NT2/D1 (cell line): ENCODE data around the gene LRP6.

Experiments used
- DNase-seq: peaks from one replicate; pipeline ENCODE4 v3.0.0-alpha.2; 2011; ENCODE audit warnings: low read depth, low spot score
- H3K27me3 ChIP-seq: 2 replicates; pipeline ENCODE4 v1.6.0; 2011; ENCODE audit warnings: mild to moderate bottlenecking; ENCODE audit not compliant: insufficient read length, insufficient read depth
- H3K36me3 ChIP-seq: 2 replicates; pipeline ENCODE4 v1.6.1; 2011; ENCODE audit warnings: mild to moderate bottlenecking, low read length, mixed read lengths; ENCODE audit not compliant: insufficient read depth, insufficient read length
- H3K4me1 ChIP-seq: 2 replicates; pipeline ENCODE4 v1.5.1; 2011; ENCODE audit not compliant: insufficient read depth, insufficient read length
- H3K4me3 ChIP-seq: 2 replicates; pipeline ENCODE4 v1.5.1; 2011; ENCODE audit warnings: low read depth; ENCODE audit not compliant: insufficient read length
- H3K9ac ChIP-seq: 2 replicates; pipeline ENCODE4 v1.6.0; 2011; ENCODE audit warnings: low read depth; ENCODE audit not compliant: insufficient read length
- H3K9me3 ChIP-seq: 2 replicates; pipeline ENCODE4 v1.5.1; 2011; ENCODE audit warnings: mild to moderate bottlenecking, low read length; ENCODE audit not compliant: insufficient read depth
- SUZ12 ChIP-seq: IDR thresholded peaks from 2 replicates; pipeline ENCODE4 v1.6.1; 2011; ENCODE audit not compliant: insufficient read length, insufficient read depth; ENCODE audit errors: extremely low read depth
- YY1 ChIP-seq: IDR thresholded peaks from 2 replicates; pipeline ENCODE4 v1.6.1; 2011; ENCODE audit not compliant: insufficient read length, insufficient read depth
- ZNF274 ChIP-seq: IDR thresholded peaks from 2 replicates; pipeline ENCODE4 v1.6.1; 2011; ENCODE audit warnings: mild to moderate bottlenecking, low read depth, low read length

Gene LRP6

GRCh38 chr12:12275874-12276273 lies 9.0 kb upstream of the LRP6 start:
- Histone ChIP-seq H3K9ac (no peak overlapping the region), H3K36me3 (no peaks in the 10 kb centered on the region), H3K4me3 (no peak overlapping the region), H3K27me3 (no peaks in the 10 kb centered on the region), H3K4me1 (no peaks in the 10 kb centered on the region), H3K9me3 (peaks cover 6% of the 10 kb centered on the region)
- DNase-seq = no peak
- TF ChIP-seq SUZ12 (no peak), YY1 (no peak)

GRCh38 chr12:12273291-12273957 lies 6.6 kb upstream of the LRP6 start:
- DNase-seq = no peak
- H3K4me1 ChIP-seq = no peaks in the 10 kb centered on the region
- no peak overlapping the region for H3K4me3 ChIP-seq
- TF ChIP-seq ZNF274 (no peak), SUZ12 (no peak), YY1 (no peak)
- no peaks in the 10 kb centered on the region for H3K27me3 ChIP-seq
- no peak overlapping the region for H3K9ac ChIP-seq
- no peaks in the 10 kb centered on the region for H3K36me3 ChIP-seq
- H3K9me3 ChIP-seq = peaks cover 6% of the 10 kb centered on the region

DNA sequence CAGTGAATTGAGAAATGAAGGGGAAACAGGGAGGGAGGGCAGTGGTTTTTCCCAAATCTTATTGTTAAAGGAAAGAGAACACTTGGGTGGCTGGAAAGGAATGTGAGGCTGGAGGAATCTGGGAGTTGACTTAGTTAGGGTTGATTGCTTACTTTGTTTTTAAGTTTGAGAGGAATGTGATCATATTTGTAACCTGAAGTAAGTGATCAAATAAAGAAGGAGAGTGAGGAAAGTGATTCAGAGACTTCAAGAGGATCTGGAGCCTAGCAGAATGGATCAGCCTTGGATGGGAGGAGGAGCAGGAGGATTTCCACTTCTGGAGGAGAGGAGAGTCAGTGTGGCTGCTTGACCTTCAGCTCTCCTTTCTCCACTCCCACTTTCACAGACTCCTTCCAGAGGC lies 6.0 kb upstream of the LRP6 start:
- Histone ChIP-seq H3K9ac (no peak overlapping the region), H3K4me3 (no peak overlapping the region), H3K4me1 (peaks cover under 1% of the 10 kb centered on the region), H3K27me3 (no peaks in the 10 kb centered on the region), H3K36me3 (no peaks in the 10 kb centered on the region), H3K9me3 (peaks cover 6% of the 10 kb centered on the region)
- TF ChIP-seq ZNF274 (no peak), SUZ12 (no peak), YY1 (no peak)
- peak; percentile 60 for DNase-seq

DNA sequence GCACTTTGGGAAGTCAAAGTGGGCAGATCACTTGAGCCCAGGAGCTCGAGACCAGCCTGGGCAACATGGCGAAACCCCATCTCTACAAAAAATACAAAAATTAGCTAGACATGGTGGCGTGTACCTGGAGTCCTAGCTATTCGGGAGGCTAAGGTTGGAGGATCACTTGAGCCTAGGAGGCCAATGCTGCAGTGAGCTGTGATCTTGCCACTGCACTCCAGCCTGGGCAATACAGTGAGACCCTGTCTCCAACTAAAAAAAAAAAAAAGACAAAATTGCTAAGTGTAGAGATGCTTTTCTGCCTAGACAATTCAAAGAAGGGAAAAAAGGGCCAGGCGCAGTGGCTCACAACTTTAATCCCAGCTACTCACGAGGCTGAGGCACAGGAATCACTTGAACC lies 3.4 kb upstream of the LRP6 start:
- no peak for TF ChIP-seq SUZ12
- TF ChIP-seq ZNF274 = no peak
- TF ChIP-seq YY1 = no peak
- Histone ChIP-seq H3K27me3 (no peaks in the 10 kb centered on the region), H3K4me1 (peaks cover 3% of the 10 kb centered on the region), H3K9ac (no peak overlapping the region), H3K36me3 (peaks cover 3% of the 10 kb centered on the region), H3K9me3 (no peaks in the 10 kb centered on the region), H3K4me3 (no peak overlapping the region)
- DNase-seq = no peak

- Histone ChIP-seq H3K36me3 (peaks cover 7% of the 10 kb centered on the region), H3K9ac (peak overlapping the region; percentile 98), H3K27me3 (no peaks in the 10 kb centered on the region), H3K4me3 (peak overlapping the region; percentile 97), H3K4me1 (peaks cover 3% of the 10 kb centered on the region), H3K9me3 (no peaks in the 10 kb centered on the region)
- TF ChIP-seq ZNF274 (no peak), SUZ12 (no peak), YY1 (no peak)
- DNase-seq = peak; percentile 49
Observed at GRCh38 chr12:12267742-12268200, 927 bp upstream of the LRP6 start.

DNA sequence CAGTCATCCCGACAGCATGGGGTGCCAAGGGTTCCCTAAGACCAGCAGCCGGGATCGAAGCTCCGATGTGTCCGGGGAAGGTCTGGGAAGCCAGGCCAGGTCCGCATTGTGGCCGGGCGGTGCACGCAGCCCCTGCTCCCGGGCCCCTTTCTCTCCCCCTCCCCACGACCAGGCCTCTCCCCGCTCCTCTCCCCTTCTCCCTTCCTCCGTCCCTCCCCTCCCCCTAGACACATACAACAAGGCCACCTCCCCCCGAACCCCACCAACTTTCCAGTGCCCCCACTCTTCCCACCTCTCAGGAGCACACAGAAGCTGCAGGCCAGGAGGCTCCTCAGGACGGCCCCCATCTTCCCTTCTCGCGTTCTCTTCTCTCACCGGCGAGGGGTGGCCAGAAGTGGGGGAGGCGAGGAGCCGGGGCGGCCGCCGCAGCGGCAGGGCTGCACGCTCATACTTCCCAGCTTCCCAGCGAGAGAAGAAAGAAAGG lies 413 bp downstream of the LRP6 start:
- peak overlapping the region; percentile 97 for H3K4me3 ChIP-seq
- H3K4me1 ChIP-seq = peaks cover 3% of the 10 kb centered on the region
- peak; percentile 74 for DNase-seq
- no peaks in the 10 kb centered on the region for H3K27me3 ChIP-seq
- no peaks in the 10 kb centered on the region for H3K9me3 ChIP-seq
- TF ChIP-seq SUZ12 = no peak
- no peak for TF ChIP-seq ZNF274
- TF ChIP-seq YY1 = no peak
- H3K36me3 ChIP-seq = peaks cover 7% of the 10 kb centered on the region
- peak overlapping the region; percentile 98 for H3K9ac ChIP-seq

DNA sequence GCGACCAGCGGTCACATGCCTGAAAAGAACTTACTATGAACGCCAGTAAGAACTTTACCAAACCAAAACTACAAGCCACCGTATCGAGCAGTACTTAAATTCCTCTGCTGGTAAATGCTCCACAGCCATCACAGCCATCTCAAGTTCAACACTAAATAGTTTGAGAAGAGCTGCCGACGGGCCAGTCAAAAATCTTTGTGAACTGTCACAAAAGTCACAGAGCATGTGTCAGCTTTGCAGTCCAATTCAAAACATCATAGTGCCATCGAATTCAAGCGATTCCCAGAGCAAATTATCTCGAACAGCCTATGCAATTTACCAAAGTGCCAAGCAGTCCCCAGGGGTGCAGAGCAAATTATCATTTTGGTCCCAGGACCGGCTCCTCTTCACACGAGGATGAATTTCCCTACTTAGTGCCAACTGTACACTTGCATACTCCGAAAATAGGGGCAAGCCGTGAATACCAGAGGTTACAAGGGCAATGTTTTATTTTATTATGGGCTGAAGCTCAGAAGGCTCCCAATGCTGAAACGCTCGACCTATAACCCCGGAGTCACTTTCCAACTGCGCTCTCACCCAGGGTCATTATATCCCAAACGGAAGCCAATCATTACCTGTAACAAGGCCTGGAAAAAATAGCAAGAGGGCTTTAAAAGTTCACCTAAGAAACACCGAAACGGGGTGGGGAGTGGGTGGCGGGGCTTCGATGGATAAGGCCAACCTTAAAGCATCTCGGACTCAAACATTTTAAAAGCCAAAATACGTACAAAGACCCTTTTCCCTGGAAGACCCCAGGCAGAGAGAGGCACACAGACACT lies 1.1 kb downstream of the LRP6 start:
- Histone ChIP-seq H3K27me3 (no peaks in the 10 kb centered on the region), H3K9me3 (no peaks in the 10 kb centered on the region), H3K36me3 (peaks cover 7% of the 10 kb centered on the region), H3K9ac (peak overlapping the region; percentile 98), H3K4me3 (peak overlapping the region; percentile 97), H3K4me1 (peaks cover 3% of the 10 kb centered on the region)
- peak; percentile 44 for DNase-seq
- TF ChIP-seq YY1 (no peak), SUZ12 (no peak), ZNF274 (no peak)
